Ramos (cell line): ENCODE measurements around the gene IL17REL.

Experiments
- in situ Hi-C: fragments of 300-500 bp; cut with MboI; formaldehyde crosslinking; loops from one replicate; pipeline ENCODE4 v1.14.3; 2022; ENCODE audit warnings: low sequenced_read_pairs; ENCODE audit not compliant: unreplicated experiment

Gene IL17REL

GRCh38 chr22:50012211-50013181 lies at the start of gene IL17REL:
Gene IL17REL, minus strand, starts transcription at chr22:50012765. Its CDS starts 119 bp downstream, at chr22:50012646.
- in situ Hi-C loops: no loop called here

- in situ Hi-C loops: no loop called here
Observed at GRCh38 chr22:50061824-50062355, 49.3 kb upstream of the IL17REL start.

- in situ Hi-C loops: no loop called here
Observed at GRCh38 chr22:50061141-50061823, 48.7 kb upstream of the IL17REL start.

GRCh38 chr22:50060441-50061140 lies 48.0 kb upstream of the IL17REL start:
- in situ Hi-C loops: no loop called here

- in situ Hi-C loops: no loop called here
Observed at GRCh38 chr22:50059881-50060262, 47.3 kb upstream of the IL17REL start.

- in situ Hi-C loops: no loop called here
Observed at GRCh38 chr22:50058906-50059880, 46.6 kb upstream of the IL17REL start.

GRCh38 chr22:50058061-50058905 lies 45.7 kb upstream of the IL17REL start, which contains the start of gene TTLL8:
Gene TTLL8, minus strand, starts transcription at chr22:50058298.
- in situ Hi-C loops: no loop called here

- in situ Hi-C loops: no loop called here
Observed at GRCh38 chr22:50057278-50058060, 44.9 kb upstream of the IL17REL start.

- in situ Hi-C loops: no loop called here
Observed at GRCh38 chr22:50056214-50056972, 43.8 kb upstream of the IL17REL start.

GRCh38 chr22:50053861-50054260 lies 41.3 kb upstream of the IL17REL start:
- in situ Hi-C loops: no loop called here

GRCh38 chr22:50051930-50052329 lies 39.4 kb upstream of the IL17REL start:
- in situ Hi-C loops: no loop called here

- in situ Hi-C loops: no loop called here
Observed at GRCh38 chr22:50049299-50050195, 37.0 kb upstream of the IL17REL start.

GRCh38 chr22:50048836-50049235 lies 36.3 kb upstream of the IL17REL start:
- in situ Hi-C loops: no loop called here

- in situ Hi-C loops: no loop called here
Observed at GRCh38 chr22:50048061-50048765, 35.6 kb upstream of the IL17REL start.

- in situ Hi-C loops: no loop called here
Observed at GRCh38 chr22:50047346-50047745, 34.8 kb upstream of the IL17REL start.
